Sciatic nerve (tissue), 2 donors: Measurements from ENCODE around the gene ZNF709. TPM values are rescaled to one million over a fixed set of nuclear protein-coding genes. Genes with fewer than 3 reads are reported as not detected.
A peak's percentile ranks its signal among the peaks of the same experiment; 100 is the strongest.
"Not testable (repeated sequence)": the region's sequence is repeated elsewhere in the genome, so short reads cannot be mapped to it uniquely, and the experiment has no call there.

Experiments
- ATAC-seq: fragments of 200-7000 bp; cut with Tn5 transposase; one replicate; pipeline ENCODE4 v1.9.1; 2020; ENCODE audit warnings: mild to moderate bottlenecking, moderate library complexity
- DNase-seq: peaks from one replicate; pipeline ENCODE4 v3.0.0-alpha.2; 2020; ENCODE audit warnings: low spot score
- intact Hi-C: fragments of 100-400 bp; cut with DNase I; formaldehyde crosslinking; loops from one replicate; pipeline ENCODE4 v1.14.2; 2022
- total RNA-seq: library from RNA; stranded (reverse); fragmentation: NEBNext Ultra II Directional; extraction: Animal tissue kit (Norgen Biotek cat#: 25700); gene quantifications from one replicate; pipeline ENCODE4 v1.2.1, GENCODE V29; 2021
- donor health status: DM: no; HTN: no; CAD: no.
- donor health status: DM: no; HTN: no; CAD: no.

The ZNF709 gene
- total RNA-seq: 5.8 TPM

- DNase-seq: peak; percentile 96
- peak; percentile 100 for ATAC-seq
- intact Hi-C loops: no loop called here
These were observed at the start of gene ZNF709 for GRCh38 chr19:12484371-12485051. Gene ZNF709, minus strand, starts transcription at chr19:12484816. Its CDS starts 159 bp downstream, at chr19:12484657.

- DNase-seq: no peak
- intact Hi-C loops: no loop called here
- no peak for ATAC-seq
These were observed 42.6 kb upstream of the ZNF709 start for GRCh38 chr19:12527034-12527836.

GRCh38 chr19:12526542-12526941 is 41.9 kb upstream of the ZNF709 start:
- DNase-seq (no peak), ATAC-seq (no peak)
- intact Hi-C loops: no loop called here

GRCh38 chr19:12521996-12522395 is 37.4 kb upstream of the ZNF709 start:
- intact Hi-C loops: no loop called here
- no peak for ATAC-seq
- no peak for DNase-seq

- no peak for ATAC-seq
- intact Hi-C loops: no loop called here
- no peak for DNase-seq
These were observed 29.0 kb upstream of the ZNF709 start for GRCh38 chr19:12513531-12514061.

- DNase-seq (no peak), ATAC-seq (no peak)
- intact Hi-C loops: no loop called here
These were observed 12.4 kb upstream of the ZNF709 start for GRCh38 chr19:12497032-12497431.

GRCh38 chr19:12496480-12496879 is 11.9 kb upstream of the ZNF709 start:
- ATAC-seq (no peak), DNase-seq (no peak)
- intact Hi-C loops: no loop called here

GRCh38 chr19:12495002-12495802 is 10.6 kb upstream of the ZNF709 start:
- intact Hi-C loops: no loop called here
- ATAC-seq: peak; percentile 100
- peak; percentile 92 for DNase-seq

GRCh38 chr19:12494260-12494860 is 9.7 kb upstream of the ZNF709 start:
- DNase-seq (no peak), ATAC-seq (no peak)
- intact Hi-C loops: no loop called here

- ATAC-seq, DNase-seq, intact Hi-C loops: not testable (repeated sequence)
These were observed 1.7 kb upstream of the ZNF709 start for GRCh38 chr19:12486265-12486783.

GRCh38 chr19:12485571-12485970 is 955 bp upstream of the ZNF709 start:
- ATAC-seq: no peak
- no peak for DNase-seq
- intact Hi-C loops: no loop called here

- intact Hi-C loops: no loop called here
- ATAC-seq: peak; percentile 75
- DNase-seq: no peak
These were observed 418 bp upstream of the ZNF709 start for GRCh38 chr19:12485052-12485416.

- ATAC-seq (no peak), DNase-seq (no peak)
- intact Hi-C loops: no loop called here
These were observed 625 bp downstream of the ZNF709 start for GRCh38 chr19:12484011-12484370.

- DNase-seq (no peak), ATAC-seq (no peak)
- intact Hi-C loops: no loop called here
These were observed 2.1 kb downstream of the ZNF709 start for GRCh38 chr19:12482509-12482886.

- no peak for ATAC-seq
- no peak for DNase-seq
- intact Hi-C loops: no loop called here
These were observed 2.7 kb downstream of the ZNF709 start for GRCh38 chr19:12481781-12482508.

GRCh38 chr19:12478234-12478941 is 6.2 kb downstream of the ZNF709 start:
- no peak for DNase-seq
- ATAC-seq: no peak
- intact Hi-C loops: no loop called here

GRCh38 chr19:12467651-12468050 is 17.0 kb downstream of the ZNF709 start:
- ATAC-seq, DNase-seq, intact Hi-C loops: not testable (repeated sequence)

- intact Hi-C loops: no loop called here
These were observed 19.4 kb downstream of the ZNF709 start for GRCh38 chr19:12465211-12465610.

More at GRCh38 chr19:12465211-12465610, 19.4 kb downstream of the ZNF709 start:
- no peak for DNase-seq
- no peak for ATAC-seq
